HG03097 (cell line): ENCODE results near the gene LRRK1.

Experiments
- ATAC-seq: cut with Tn5 transposase; IDR thresholded peaks from one replicate; pipeline ENCODE4 v1.9.1; 2021; ENCODE audit not compliant: unreplicated experiment, low FRiP score

The LRRK1 gene

GRCh38 chr15:100890051-100890720 lies 29.0 kb upstream of the LRRK1 start:
- no peak for ATAC-seq

DNA sequence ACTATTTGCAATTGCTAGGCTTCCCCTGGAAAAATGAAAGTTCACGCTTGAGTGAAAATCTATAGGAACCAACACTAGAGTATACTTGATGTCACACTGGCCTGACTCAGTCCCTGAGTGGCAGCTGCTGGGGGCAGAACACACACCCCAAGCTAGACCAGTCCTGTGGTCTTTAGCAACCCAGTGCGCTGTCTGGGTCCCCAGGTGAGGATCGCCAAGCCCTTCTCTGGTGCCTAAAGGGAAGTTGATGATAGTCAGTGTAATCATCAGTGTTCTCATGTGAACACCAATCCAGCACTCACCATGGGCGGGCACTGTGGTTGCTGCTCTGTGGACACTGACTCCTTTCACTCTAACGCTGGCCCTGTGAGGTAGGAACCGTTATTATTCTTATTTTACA lies 28.3 kb upstream of the LRRK1 start:
- ATAC-seq = no peak

- no peak for ATAC-seq
Measured at GRCh38 chr15:100891307-100892012, 27.7 kb upstream of the LRRK1 start.

GRCh38 chr15:100892013-100892355 lies 27.2 kb upstream of the LRRK1 start:
- no peak for ATAC-seq

DNA sequence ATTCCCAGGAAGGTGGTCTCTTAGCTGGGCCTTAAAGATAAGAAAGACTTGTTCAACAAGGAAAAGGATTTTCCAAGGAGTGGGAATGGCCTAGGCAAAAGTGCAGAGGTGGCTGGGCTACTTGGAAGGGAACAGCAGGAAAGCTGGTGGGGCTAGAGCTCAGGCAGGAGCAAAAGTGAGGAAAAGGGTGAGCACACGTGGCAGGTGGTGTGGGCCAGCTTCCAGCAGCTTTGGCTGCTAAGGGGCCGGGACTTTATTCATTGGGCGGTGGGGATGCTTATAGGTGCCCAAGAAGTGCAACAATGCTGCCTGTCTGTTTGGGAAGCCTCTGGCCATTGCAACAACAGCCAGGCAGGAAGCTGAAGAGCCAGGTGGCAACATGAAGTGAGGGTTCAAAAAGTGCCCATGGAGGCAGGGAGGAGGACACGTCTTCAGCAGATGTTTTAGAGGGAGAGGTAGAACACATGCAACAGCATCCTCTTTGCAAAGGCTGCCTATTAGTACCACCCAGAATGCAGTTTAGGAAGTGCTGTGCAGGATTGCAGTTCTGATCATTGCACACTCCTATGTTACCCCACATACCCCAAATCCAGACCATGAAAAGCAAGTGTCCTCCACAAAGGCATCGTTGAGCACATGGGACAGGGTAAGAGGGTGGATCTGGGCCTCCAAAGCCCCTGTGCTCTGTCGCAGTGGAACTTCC lies 25.7 kb upstream of the LRRK1 start:
- ATAC-seq = no peak

- ATAC-seq = no peak
Measured at GRCh38 chr15:100893964-100894295, 25.2 kb upstream of the LRRK1 start.

GRCh38 chr15:100895721-100896120 lies 23.4 kb upstream of the LRRK1 start:
- no peak for ATAC-seq

DNA sequence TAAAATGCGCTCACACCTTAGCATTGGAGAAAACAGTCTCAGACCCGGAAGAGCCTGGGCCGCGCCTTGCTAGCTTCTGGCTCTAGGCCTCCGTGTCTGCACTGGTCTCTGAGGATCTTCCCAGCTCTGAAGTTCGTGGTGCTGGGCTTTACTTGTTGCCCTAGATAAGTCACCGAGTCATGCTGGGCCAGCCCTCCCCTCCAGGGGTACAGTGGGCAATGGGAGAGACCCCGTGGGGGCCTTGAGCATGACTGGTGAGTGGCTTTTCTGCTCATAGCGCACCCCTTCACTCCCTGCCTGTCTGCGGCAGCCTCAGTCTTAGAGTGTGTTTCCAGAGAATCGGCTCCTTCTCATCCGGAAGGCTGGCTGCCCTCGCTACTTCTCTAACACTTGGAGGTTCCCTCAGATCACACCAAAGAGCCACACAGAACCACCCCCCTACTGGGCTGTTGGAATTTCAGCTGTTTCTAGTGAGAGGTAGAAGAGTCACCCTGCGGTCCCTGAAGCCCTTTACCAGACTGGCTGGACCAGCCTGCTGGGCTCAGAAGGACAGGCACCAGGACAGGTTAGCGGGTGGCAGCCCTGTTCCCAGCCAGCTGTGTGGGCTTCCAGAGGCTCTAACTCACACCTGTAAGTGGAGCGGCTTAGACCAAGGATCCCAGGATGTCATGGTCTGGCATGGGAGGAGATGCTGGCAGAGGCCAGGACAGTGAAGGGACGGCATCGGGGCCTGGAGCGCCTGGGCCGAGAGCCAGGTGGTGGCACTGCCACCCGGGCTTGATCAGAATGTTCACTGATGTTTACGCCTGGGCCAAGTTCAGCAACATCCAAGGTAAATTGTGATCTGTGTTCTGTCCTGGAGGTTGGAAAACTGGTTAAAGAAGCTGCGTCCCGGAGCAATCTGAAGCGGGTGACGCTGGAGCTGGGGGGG lies 21.7 kb upstream of the LRRK1 start:
- no peak for ATAC-seq

- no peak for ATAC-seq
Measured at GRCh38 chr15:100898152-100898490, 21.0 kb upstream of the LRRK1 start.

DNA sequence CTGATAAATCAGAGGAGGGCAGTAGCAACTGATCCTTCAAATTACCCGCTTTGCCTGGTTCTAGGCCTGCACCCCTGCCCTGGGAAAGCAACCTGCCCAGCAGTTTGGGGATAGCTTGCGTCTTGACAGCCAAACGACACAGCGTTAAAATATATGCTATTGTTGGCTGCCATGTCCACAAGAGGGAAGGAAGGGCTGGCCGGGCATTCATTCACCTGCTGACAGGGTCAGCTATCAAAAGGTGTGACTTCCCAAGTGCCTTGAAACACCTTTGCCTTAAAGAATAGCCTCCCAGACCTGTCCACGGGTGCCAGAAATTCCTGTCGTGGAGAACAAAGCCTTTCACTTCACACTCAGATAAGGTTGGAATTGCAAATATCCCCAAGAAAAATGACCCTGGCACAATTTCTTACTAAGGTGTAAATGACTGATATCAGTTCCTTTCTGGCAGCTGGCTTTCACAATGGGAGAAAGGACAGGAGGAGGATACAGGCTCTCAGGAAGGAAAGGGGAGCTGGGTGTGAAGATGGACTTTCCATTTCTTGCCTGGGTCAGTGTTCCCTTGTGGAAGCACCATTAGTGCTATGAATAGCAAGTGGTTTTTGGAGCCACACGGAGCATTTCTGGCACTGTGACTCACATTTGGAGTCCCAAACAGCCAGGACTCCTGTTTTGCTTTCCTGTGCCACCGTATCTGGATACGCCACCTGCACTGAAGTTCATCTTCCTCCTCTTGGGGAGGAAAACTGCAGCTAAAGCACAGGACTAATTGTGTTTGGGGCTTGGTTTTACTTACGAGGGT lies 20.3 kb upstream of the LRRK1 start:
- ATAC-seq = no peak

DNA sequence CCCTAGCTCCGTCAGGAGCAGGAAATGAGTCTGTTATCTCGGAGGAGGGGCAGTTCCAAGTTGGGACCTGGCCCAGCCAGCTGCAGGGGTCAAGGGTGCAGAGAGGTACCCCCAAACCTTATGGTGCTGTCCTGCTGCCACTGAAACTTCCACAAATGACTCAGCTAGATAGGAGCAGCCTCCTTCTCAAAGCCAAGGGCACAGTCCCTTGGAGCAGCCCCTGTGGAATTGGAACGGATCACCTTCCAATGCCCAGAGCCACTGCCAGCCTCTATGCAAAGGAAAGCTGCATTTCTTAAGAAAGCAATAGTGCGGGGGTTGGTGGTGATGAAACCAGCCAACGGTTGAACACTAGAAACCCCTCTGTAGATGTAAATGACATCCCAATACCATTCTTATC lies 19.6 kb upstream of the LRRK1 start:
- ATAC-seq = no peak

GRCh38 chr15:100900136-100900794 lies 18.9 kb upstream of the LRRK1 start:
- ATAC-seq = no peak

GRCh38 chr15:100900795-100901169 lies 18.4 kb upstream of the LRRK1 start:
- no peak for ATAC-seq

DNA sequence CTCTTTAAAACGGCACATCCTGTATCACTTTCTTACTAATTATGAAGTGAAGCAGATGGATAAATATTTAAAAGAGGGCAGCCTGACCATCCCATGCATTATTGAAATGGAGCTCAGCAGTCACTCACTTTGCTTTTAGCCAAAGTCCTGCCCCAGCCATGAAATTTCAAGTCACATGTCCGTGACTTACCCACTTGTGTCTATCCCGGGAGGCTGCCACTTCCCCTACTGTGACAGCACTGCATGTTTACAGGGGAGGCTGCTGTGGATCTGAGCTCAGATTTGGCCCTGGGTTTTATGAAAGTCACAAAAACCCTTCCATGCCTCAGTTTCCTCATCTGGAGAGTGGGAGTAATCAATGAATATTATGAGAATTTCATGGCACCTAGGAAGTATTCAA lies 17.9 kb upstream of the LRRK1 start:
- ATAC-seq = no peak

GRCh38 chr15:100901702-100902435 lies 17.3 kb upstream of the LRRK1 start:
- no peak for ATAC-seq

DNA sequence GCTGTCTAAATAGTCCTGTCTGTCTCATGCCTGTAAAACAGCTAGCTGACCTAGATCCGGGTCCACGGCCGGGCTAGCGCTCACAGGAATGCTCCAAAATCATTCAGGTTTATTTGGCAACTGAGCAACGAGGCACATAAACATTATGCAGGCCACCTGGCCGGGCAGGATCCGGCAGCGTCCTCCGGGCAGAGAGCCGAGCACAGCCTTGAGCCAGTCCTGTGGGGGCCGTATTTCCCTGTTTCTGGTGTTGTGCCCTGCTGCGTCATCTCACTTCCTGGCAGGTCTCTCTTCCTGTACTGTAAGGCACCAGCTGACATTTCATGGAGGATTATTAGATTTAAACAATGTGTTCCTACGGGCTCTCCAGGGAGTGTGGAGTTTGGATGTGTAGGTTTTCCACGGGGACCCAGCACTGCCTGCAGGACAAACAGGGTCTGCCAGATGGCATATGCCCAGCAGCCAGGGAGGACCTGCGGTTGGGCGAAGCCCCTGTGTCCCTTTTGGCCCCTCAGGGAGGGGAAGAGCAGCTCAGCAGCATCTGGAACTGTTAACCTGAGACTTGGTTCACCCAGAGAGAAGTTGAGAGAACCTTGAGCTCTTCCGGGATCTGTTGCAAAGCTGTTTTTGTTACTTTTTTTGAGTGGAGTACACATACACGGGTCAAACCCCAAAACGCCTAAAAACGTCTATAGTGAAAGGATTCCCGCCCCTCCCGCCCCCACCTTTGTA lies 16.6 kb upstream of the LRRK1 start:
- ATAC-seq = no peak

DNA sequence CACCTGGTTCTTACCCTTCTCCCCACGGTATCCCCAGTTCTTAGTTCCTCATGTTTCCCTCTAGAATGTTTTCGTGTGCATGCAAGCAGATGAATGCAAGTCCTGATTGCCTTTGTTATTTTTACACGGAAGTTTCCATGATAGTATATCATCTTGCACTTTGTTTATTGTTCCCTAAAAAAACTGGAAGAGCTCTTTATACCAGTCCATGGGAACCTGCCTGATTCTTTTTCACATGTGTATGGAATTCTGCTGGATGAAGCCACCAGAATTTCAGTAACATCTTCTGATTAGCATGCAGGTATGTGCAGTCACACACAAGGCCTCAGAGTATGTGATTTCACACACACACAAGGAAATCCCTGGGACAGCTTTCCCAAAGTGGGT lies 16.0 kb upstream of the LRRK1 start:
- no peak for ATAC-seq

DNA sequence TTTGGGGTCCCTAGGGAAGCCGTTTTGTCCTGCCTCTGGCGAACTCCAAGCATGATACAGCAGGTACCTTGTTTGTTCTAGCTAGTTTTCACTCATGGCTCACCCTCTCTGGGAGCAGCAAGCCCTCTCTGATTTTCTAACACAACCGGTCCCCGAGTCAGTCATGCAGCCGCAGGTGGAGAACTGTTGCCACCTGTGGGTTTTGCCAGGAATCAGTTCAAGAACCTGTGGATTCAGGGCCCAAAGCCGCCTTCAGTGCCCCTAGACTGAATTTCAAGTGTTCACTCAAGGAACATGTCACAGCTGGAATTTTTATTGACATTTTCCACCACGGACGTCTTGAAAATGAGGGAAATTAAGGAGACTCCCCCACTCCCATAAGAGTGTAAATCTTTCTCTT lies 13.3 kb upstream of the LRRK1 start:
- no peak for ATAC-seq

DNA sequence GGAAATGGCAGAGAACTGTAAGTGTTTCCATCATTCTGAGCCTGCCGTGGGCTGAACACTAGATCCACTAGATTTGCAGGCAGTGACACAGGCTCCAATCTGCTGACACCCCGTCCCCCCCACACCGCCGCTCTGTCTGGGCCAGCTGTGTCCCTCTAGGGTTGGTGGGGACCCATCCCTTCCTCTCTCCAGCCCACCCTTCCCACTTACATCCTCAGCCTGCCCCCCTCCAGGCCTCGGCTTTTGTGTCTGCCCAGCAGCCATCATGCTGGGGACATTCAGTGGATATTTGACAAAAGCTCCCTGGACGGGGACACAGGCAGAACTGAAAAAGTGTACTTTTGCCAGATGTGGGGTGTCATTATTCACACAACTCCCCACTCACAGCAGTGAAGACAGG lies 10.7 kb upstream of the LRRK1 start:
- ATAC-seq = no peak
